MM.1S (cell line): ENCODE results near the gene GFER.

ENCODE experiments used
- DNase-seq: peaks from one replicate; pipeline ENCODE4 v3.0.0-alpha.2; 2015
- H2AFZ ChIP-seq: fragments of 300-600 bp; sonication (generic); 2 replicates; pipeline ENCODE4 v1.6.0; 2016; ENCODE audit warnings: antibody characterized with exemption, low read length
- H3F3A ChIP-seq: fragments of 300-600 bp; sonication (generic); 2 replicates; pipeline ENCODE4 v1.6.1; 2016; ENCODE audit warnings: mild to moderate bottlenecking, antibody characterized with exemption, low read length, moderate library complexity, mixed read lengths; ENCODE audit not compliant: insufficient read depth
- H3K27ac ChIP-seq: fragments of 300-600 bp; sonication (generic); 2 replicates; pipeline ENCODE4 v1.5.1; 2016; ENCODE audit warnings: mild to moderate bottlenecking, low read length
- H3K27me3 ChIP-seq: fragments of 300-600 bp; sonication (generic); replicated peaks from 2 replicates; pipeline ENCODE4 v1.6.0; 2016; ENCODE audit warnings: low read length; ENCODE audit not compliant: insufficient read depth
- H3K36me3 ChIP-seq: fragments of 300-600 bp; sonication (generic); replicated peaks from 2 replicates; pipeline ENCODE4 v1.6.1; 2016; ENCODE audit warnings: mild to moderate bottlenecking, low read length, mixed read lengths; ENCODE audit not compliant: insufficient read depth
- H3K4me1 ChIP-seq: fragments of 300-600 bp; sonication (generic); 2 replicates; pipeline ENCODE4 v1.6.1; 2016; ENCODE audit warnings: low read length, mixed read lengths
- H3K4me2 ChIP-seq: fragments of 300-600 bp; sonication (generic); 2 replicates; pipeline ENCODE4 v1.6.0; 2016; ENCODE audit warnings: low read depth, low read length
- H3K4me3 ChIP-seq: fragments of 300-600 bp; sonication (generic); 2 replicates; pipeline ENCODE4 v1.5.1; 2016; ENCODE audit warnings: low read length, mixed read lengths
- H3K79me2 ChIP-seq: fragments of 300-600 bp; sonication (generic); 2 replicates; pipeline ENCODE4 v1.6.1; 2016; ENCODE audit warnings: mixed run types, low read length, mixed read lengths
- H3K9ac ChIP-seq: fragments of 300-600 bp; sonication (generic); 2 replicates; pipeline ENCODE4 v1.6.1; 2016; ENCODE audit warnings: low read length, mixed read lengths
- H3K9me2 ChIP-seq: fragments of 300-600 bp; sonication (generic); replicated peaks from 2 replicates; pipeline ENCODE4 v1.6.1; 2016; ENCODE audit warnings: mild to moderate bottlenecking, low read length, mixed read lengths; ENCODE audit not compliant: insufficient read depth
- H3K9me3 ChIP-seq: fragments of 300-600 bp; sonication (generic); replicated peaks from 2 replicates; pipeline ENCODE4 v1.6.1; 2016; ENCODE audit warnings: mild to moderate bottlenecking, low read length, mixed read lengths; ENCODE audit not compliant: insufficient read depth
- H4K20me1 ChIP-seq: fragments of 300-600 bp; sonication (generic); 2 replicates; pipeline ENCODE4 v1.6.1; 2016; ENCODE audit warnings: mild to moderate bottlenecking, low read length, moderate library complexity, mixed read lengths; ENCODE audit not compliant: insufficient read depth
- EZH2 ChIP-seq: fragments of 300-600 bp; sonication (generic); optimal IDR thresholded peaks from 2 replicates; pipeline ENCODE3; 2017; ENCODE audit warnings: low read depth, mild to moderate bottlenecking, antibody characterized with exemption, low read length, mixed read lengths
- EZH2phosphoT487 ChIP-seq: fragments of 300-600 bp; sonication (generic); IDR thresholded peaks from 2 replicates; pipeline ENCODE4 v1.6.1; 2018; ENCODE audit warnings: antibody characterized with exemption, low read length
- TF ChIP-seq, protein P1 (sequence below): fragments of 300-600 bp; sonication (generic); IDR thresholded peaks from 2 replicates; pipeline ENCODE4 v1.5.1; 2016; ENCODE audit warnings: antibody characterized with exemption, low read length, mixed read lengths

Gene GFER

GRCh38 chr16:2013527-2013926 lies 29.5 kb downstream of the GFER start:
- DNase-seq: no peak
- no peak overlapping the region for H3K9ac ChIP-seq
- H3K27ac ChIP-seq: no peak overlapping the region
- H3F3A ChIP-seq: no peaks in the 10 kb centered on the region
- TF ChIP-seq EZH2 (no peak), EZH2phosphoT487 (no peak)
- TF ChIP-seq, protein P1, sequence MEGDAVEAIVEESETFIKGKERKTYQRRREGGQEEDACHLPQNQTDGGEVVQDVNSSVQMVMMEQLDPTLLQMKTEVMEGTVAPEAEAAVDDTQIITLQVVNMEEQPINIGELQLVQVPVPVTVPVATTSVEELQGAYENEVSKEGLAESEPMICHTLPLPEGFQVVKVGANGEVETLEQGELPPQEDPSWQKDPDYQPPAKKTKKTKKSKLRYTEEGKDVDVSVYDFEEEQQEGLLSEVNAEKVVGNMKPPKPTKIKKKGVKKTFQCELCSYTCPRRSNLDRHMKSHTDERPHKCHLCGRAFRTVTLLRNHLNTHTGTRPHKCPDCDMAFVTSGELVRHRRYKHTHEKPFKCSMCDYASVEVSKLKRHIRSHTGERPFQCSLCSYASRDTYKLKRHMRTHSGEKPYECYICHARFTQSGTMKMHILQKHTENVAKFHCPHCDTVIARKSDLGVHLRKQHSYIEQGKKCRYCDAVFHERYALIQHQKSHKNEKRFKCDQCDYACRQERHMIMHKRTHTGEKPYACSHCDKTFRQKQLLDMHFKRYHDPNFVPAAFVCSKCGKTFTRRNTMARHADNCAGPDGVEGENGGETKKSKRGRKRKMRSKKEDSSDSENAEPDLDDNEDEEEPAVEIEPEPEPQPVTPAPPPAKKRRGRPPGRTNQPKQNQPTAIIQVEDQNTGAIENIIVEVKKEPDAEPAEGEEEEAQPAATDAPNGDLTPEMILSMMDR: no peak
- no peaks in the 10 kb centered on the region for H3K27me3 ChIP-seq
- no peak overlapping the region for H3K4me2 ChIP-seq
- no peaks in the 10 kb centered on the region for H3K36me3 ChIP-seq
- H2AFZ ChIP-seq: no peak overlapping the region
- H3K79me2 ChIP-seq: peaks cover 17% of the 10 kb centered on the region
- no peaks in the 10 kb centered on the region for H3K9me3 ChIP-seq
- H3K4me1 ChIP-seq: peaks cover 4% of the 10 kb centered on the region; the same call in 1 of the 2 replicates
- no peaks in the 10 kb centered on the region for H3K9me2 ChIP-seq
- no peak overlapping the region for H3K4me3 ChIP-seq
- H4K20me1 ChIP-seq: no peaks in the 10 kb centered on the region

DNA sequence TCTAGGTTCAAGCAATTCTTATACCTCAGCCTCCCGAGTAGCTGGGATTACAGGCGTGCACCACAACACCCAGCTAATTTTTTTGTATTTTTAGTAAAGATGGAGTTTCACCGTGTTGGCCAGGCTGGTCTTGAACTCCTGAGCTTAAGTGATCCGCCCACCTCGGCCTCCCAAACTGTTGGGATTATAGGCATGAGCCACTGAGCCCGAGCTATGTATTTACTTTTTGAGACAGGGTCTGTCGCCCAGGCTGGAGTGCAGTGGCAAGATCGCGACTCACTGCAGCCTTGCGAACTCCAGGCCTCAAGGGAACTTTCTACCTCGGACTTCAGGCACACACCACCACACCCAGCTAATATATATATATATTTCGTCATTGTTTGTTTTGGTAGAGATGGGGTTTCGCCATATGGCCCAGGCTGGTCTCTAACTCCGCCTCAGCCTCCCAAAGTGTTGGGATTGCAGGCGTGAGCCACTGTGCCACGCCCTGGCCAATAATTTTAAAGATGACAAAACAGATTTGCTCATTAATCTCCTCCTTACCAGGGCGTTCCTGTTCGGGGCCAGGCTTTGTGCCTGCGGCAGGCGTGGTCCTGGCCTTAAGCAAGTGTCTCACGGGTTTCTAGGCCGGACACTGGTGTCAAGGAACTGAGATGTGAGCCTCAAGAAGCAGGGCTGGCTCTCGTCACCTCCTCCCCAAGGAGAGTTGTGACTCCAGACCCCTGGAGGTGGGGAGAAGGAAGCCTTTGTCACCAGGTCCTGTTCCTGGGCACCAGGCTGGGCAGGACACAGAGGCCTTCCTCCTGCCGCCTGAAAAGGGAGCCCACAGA lies 31.3 kb downstream of the GFER start:
- Histone ChIP-seq H2AFZ (no peak overlapping the region), H3K9me3 (no peaks in the 10 kb centered on the region), H3F3A (no peaks in the 10 kb centered on the region), H3K4me2 (no peak overlapping the region), H3K9ac (no peak overlapping the region), H3K36me3 (no peaks in the 10 kb centered on the region), H3K4me1 (0 out of 2 replicates have a peak, but pooled peaks cover 3% of the 10 kb centered on the region), H3K27ac (no peak overlapping the region), H3K9me2 (no peaks in the 10 kb centered on the region), H4K20me1 (no peaks in the 10 kb centered on the region), H3K27me3 (peaks cover 16% of the 10 kb centered on the region), H3K4me3 (no peak overlapping the region), H3K79me2 (peaks cover 3% of the 10 kb centered on the region)
- TF ChIP-seq EZH2phosphoT487: no peak
- TF ChIP-seq EZH2: no peak
- TF ChIP-seq, protein P1: no peak
- DNase-seq: peak; percentile 3

DNA sequence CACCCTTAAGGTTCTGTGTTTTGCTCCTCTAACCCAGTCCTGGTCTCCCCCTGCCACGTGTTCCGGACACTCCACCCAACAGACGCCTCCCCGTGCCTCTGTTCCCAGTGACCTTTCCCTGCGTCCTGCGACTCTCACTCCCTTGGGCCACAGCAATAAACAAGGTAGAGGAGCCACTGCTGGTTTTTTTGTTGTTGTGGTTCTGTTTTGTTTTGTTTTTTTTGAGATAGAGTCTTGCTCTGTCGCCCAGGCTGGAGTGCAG lies 31.9 kb downstream of the GFER start:
- Histone ChIP-seq H3K79me2 (no peaks in the 10 kb centered on the region), H3K4me3 (no peak overlapping the region), H3F3A (no peaks in the 10 kb centered on the region), H3K9me3 (no peaks in the 10 kb centered on the region), H3K9me2 (no peaks in the 10 kb centered on the region), H2AFZ (no peak overlapping the region), H3K4me2 (no peak overlapping the region), H3K27me3 (peaks cover 21% of the 10 kb centered on the region), H3K9ac (no peak overlapping the region), H3K27ac (no peak overlapping the region), H3K36me3 (no peaks in the 10 kb centered on the region), H3K4me1 (no peaks in the 10 kb centered on the region), H4K20me1 (no peaks in the 10 kb centered on the region)
- TF ChIP-seq EZH2phosphoT487 (no peak), EZH2 (no peak)
- TF ChIP-seq, protein P1: no peak
- DNase-seq: no peak
